OCI-LY7 (cell line): ENCODE data around the gene ALDH1B1. TPM values are rescaled to one million over a fixed set of nuclear protein-coding genes. Genes with fewer than 3 reads are reported as not detected.
"Not testable (repeated sequence)": the region's sequence is repeated elsewhere in the genome, so short reads cannot be mapped to it uniquely, and the experiment has no call there.

Experiments
- BruUV-seq: library from RNA; stranded (reverse); fragments of 400-500 nt; replicated peaks from 2 replicates; lab custom pipeline; 2021; lab: Mats Ljungman, UMichigan
- CTCF ChIA-PET: fragments of 300-600 bp; sonication (Branson Sonifier 250); formaldehyde crosslinking; loops from one replicate; lab custom pipeline; 2022; ENCODE audit warnings: antibody characterized with exemption; ENCODE audit not compliant: unreplicated experiment; lab: Charles Lee
- POLR2A ChIA-PET: fragments of 300-600 bp; sonication (Branson Sonifier 250); formaldehyde crosslinking; loops from one replicate; lab custom pipeline; 2022; ENCODE audit warnings: antibody characterized with exemption; lab: Charles Lee
- DNase-seq: peaks from one replicate; pipeline ENCODE4 v3.0.0-alpha.2; 2015; ENCODE audit warnings: low spot score
- H2AFZ ChIP-seq: fragments of 200-600 bp; sonication (generic), shearing (Covaris generic); 2 replicates; pipeline ENCODE4 v1.6.1; 2014; ENCODE audit warnings: mild to moderate bottlenecking, antibody characterized with exemption, low read length, moderate library complexity
- H3K27ac ChIP-seq: fragments of 200-600 bp; sonication (generic); 2 replicates; pipeline ENCODE4 v1.5.1; 2014; ENCODE audit warnings: mixed run types, low read depth, mild to moderate bottlenecking, moderate library complexity, low read length, inconsistent platforms; ENCODE audit not compliant: poor library complexity, severe bottlenecking
- H3K36me3 ChIP-seq: fragments of 200-600 bp; sonication (generic); 2 replicates; pipeline ENCODE4 v1.6.1; 2014; ENCODE audit warnings: mild to moderate bottlenecking, antibody characterized with exemption, low read length, moderate library complexity, mixed read lengths; ENCODE audit not compliant: insufficient read depth
- H3K4me1 ChIP-seq: fragments of 200-600 bp; sonication (generic); 2 replicates; pipeline ENCODE4 v1.5.1; 2014; ENCODE audit warnings: mild to moderate bottlenecking, low read length; ENCODE audit not compliant: insufficient read depth, poor library complexity, severe bottlenecking
- H3K4me2 ChIP-seq: fragments of 200-600 bp; sonication (generic); 2 replicates; pipeline ENCODE4 v1.6.1; 2014; ENCODE audit warnings: mild to moderate bottlenecking, low read length
- H3K4me3 ChIP-seq: fragments of 200-600 bp; sonication (generic); 2 replicates; pipeline ENCODE4 v1.5.1; 2014; ENCODE audit warnings: mild to moderate bottlenecking, low read depth, low read length; ENCODE audit not compliant: poor library complexity, severe bottlenecking
- H3K79me2 ChIP-seq: fragments of 200-600 bp; sonication (generic); 2 replicates; pipeline ENCODE4 v1.6.1; 2016; ENCODE audit warnings: low read depth, mild to moderate bottlenecking, low read length, moderate library complexity, mixed read lengths; ENCODE audit not compliant: insufficient read depth
- H3K9me2 ChIP-seq: fragments of 200-600 bp; sonication (generic); 2 replicates; pipeline ENCODE4 v1.6.1; 2016; ENCODE audit warnings: mild to moderate bottlenecking, low read length, mixed read lengths; ENCODE audit not compliant: insufficient read depth
- H3K9me3 ChIP-seq: fragments of 200-600 bp; sonication (generic); 2 replicates; pipeline ENCODE4 v1.6.1; 2014; ENCODE audit warnings: mild to moderate bottlenecking, mixed run types, low read length, mixed read lengths
- H4K20me1 ChIP-seq: fragments of 200-600 bp; sonication (generic); 2 replicates; pipeline ENCODE4 v1.6.1; 2014; ENCODE audit warnings: mild to moderate bottlenecking, antibody characterized with exemption, low read length, moderate library complexity, mixed read lengths; ENCODE audit not compliant: insufficient read depth
- CTCF ChIP-seq: fragments of 200-600 bp; sonication (generic); conservative IDR thresholded peaks from 2 replicates; pipeline ENCODE4 v1.5.1; 2014; ENCODE audit warnings: mild to moderate bottlenecking, antibody characterized with exemption, low read length, moderate library complexity, mixed read lengths
- EZH2phosphoT487 ChIP-seq: fragments of 200-600 bp; sonication (generic); IDR thresholded peaks from 2 replicates; pipeline ENCODE4 v1.6.1; 2018; ENCODE audit warnings: low read depth, borderline replicate concordance, mild to moderate bottlenecking, mixed run types, antibody characterized with exemption, low read length, moderate library complexity, mixed read lengths
- intact Hi-C: fragments of 100-400 bp; cut with micrococcal nuclease; formaldehyde crosslinking; loops from one replicate; pipeline ENCODE4 v1.10.0; 2022; ENCODE audit not compliant: unreplicated experiment
- total RNA-seq, 2 experiments: library from RNA; depleted of rRNA in 1 of 2; stranded (reverse); fragments of >200 nt in 1 of 2; shearing (Covaris generic) in 1 of 2; gene quantifications; 2 replicates each; pipeline ENCODE4 v1.2.3, GENCODE V29; 2014 to 2022

The ALDH1B1 gene
- total RNA-seq, 2 experiments from 2014 or later, result 0.32 to 8.6 TPM

GRCh38 chr9:38374847-38375571, 17.5 kb upstream of the ALDH1B1 start:
- Histone ChIP-seq H3K36me3 (no peaks in the 10 kb centered on the region), H4K20me1 (no peaks in the 10 kb centered on the region), H3K4me2 (no peak overlapping the region), H3K79me2 (no peaks in the 10 kb centered on the region), H3K4me3 (no peak overlapping the region), H3K9me3 (no peaks in the 10 kb centered on the region), H3K9me2 (no peaks in the 10 kb centered on the region), H2AFZ (no peak overlapping the region), H3K27ac (no peak overlapping the region), H3K4me1 (no peaks in the 10 kb centered on the region)
- intact Hi-C loops, result no loop called here
- CTCF ChIA-PET, result no interaction called here
- BruUV-seq, result no TSS peak
- no peak for TF ChIP-seq CTCF
- TF ChIP-seq EZH2phosphoT487, result no peak
- no peak for DNase-seq
- POLR2A ChIA-PET, result interaction anchor here (1.0 kb wide), 1 partner anchor 440 kb away, joined by 3 read pairs; no protein-coding TSS in a partner anchor

GRCh38 chr9:38375572-38375963, 16.9 kb upstream of the ALDH1B1 start:
- no peaks in the 10 kb centered on the region for H3K4me1 ChIP-seq
- DNase-seq, result no peak
- CTCF ChIA-PET, result no interaction called here
- H3K79me2 ChIP-seq, result no peaks in the 10 kb centered on the region
- no peak overlapping the region for H3K27ac ChIP-seq
- POLR2A ChIA-PET, result no interaction called here
- no peak overlapping the region for H3K4me3 ChIP-seq
- H4K20me1 ChIP-seq, result no peaks in the 10 kb centered on the region
- TF ChIP-seq CTCF, result no peak
- TF ChIP-seq EZH2phosphoT487, result no peak
- no peaks in the 10 kb centered on the region for H3K9me3 ChIP-seq
- no peaks in the 10 kb centered on the region for H3K9me2 ChIP-seq
- H3K36me3 ChIP-seq, result no peaks in the 10 kb centered on the region
- H3K4me2 ChIP-seq, result no peak overlapping the region
- no TSS peak for BruUV-seq
- no peak overlapping the region for H2AFZ ChIP-seq
- intact Hi-C loops, result no loop called here

- ChIA-PET POLR2A (no interaction called here), CTCF (no interaction called here)
- H4K20me1 ChIP-seq, result no peaks in the 10 kb centered on the region
- no peaks in the 10 kb centered on the region for H3K4me1 ChIP-seq
- BruUV-seq, result no TSS peak
- H3K9me3 ChIP-seq, result no peaks in the 10 kb centered on the region
- H3K36me3 ChIP-seq, result no peaks in the 10 kb centered on the region
- no peak for DNase-seq
- no peaks in the 10 kb centered on the region for H3K79me2 ChIP-seq
- no peak for TF ChIP-seq EZH2phosphoT487
- no peak overlapping the region for H3K27ac ChIP-seq
- no peak overlapping the region for H3K4me2 ChIP-seq
- H3K4me3 ChIP-seq, result no peak overlapping the region
- H2AFZ ChIP-seq, result no peak overlapping the region
- H3K9me2 ChIP-seq, result no peaks in the 10 kb centered on the region
- intact Hi-C loops, result no loop called here
These were observed 16.4 kb upstream of the ALDH1B1 start for GRCh38 chr9:38376021-38376670.

GRCh38 chr9:38377336-38378083, 15.0 kb upstream of the ALDH1B1 start:
- DNase-seq, POLR2A ChIA-PET, H4K20me1 ChIP-seq, intact Hi-C loops, CTCF ChIA-PET, H3K9me2 ChIP-seq, H2AFZ ChIP-seq, H3K4me3 ChIP-seq, H3K27ac ChIP-seq, H3K4me2 ChIP-seq, BruUV-seq, H3K79me2 ChIP-seq, H3K4me1 ChIP-seq, H3K36me3 ChIP-seq, H3K9me3 ChIP-seq: not testable (repeated sequence)
